Measurements from ENCODE around the gene EFNB3. TPM values are rescaled to one million over a fixed set of nuclear protein-coding genes. Genes with fewer than 3 reads are reported as not detected.

Gene EFNB3
- total RNA-seq, 1 experiment from 2014 or later, result 10.0 TPM

GRCh38 chr17:7688808-7689316, 16.1 kb upstream of the EFNB3 start:
- Histone ChIP-seq H3K36me3 (ENCODE audit: insufficient read depth, low read length, poor library complexity, severe bottlenecking) (peaks cover 3% of the 10 kb centered on the region), H3K9me3 (ENCODE audit: low read depth, low read length, poor library complexity, severe bottlenecking) (no peaks in the 10 kb centered on the region), H3K4me1 (ENCODE audit: insufficient read depth, low read length, poor library complexity, severe bottlenecking) (peaks cover 20% of the 10 kb centered on the region), H3K4me3 (ENCODE audit: low read depth, low read length, poor library complexity, severe bottlenecking) (peak overlapping the region; percentile 91), H3K27ac (ENCODE audit: low read depth, low read length, poor library complexity, severe bottlenecking) (peak overlapping the region; percentile 80), H3K27me3 (replicated peaks; ENCODE audit: insufficient read depth, low read depth, low read length, poor library complexity) (no peaks in the 10 kb centered on the region)
- POLR2A ChIA-PET (ENCODE audit: low non-redundant PET), result interaction anchor here (0.5 to 0.7 kb wide), 2 partner anchors 75 to 175 kb away, joined by 3 to 14 read pairs; no protein-coding TSS in a partner anchor
- intact Hi-C loops (cut with micrococcal nuclease; ENCODE audit: unreplicated experiment), result loop anchor here (5.0 to 10.0 kb wide), 4 partner anchors 62 to 644 kb away; partner anchors contain the start of genes FGF11, MPDU1, SAT2 and SLC16A11
- DNase-seq (ENCODE audit: low spot score), result no peak
- BruUV-seq (replicated peaks), result no TSS peak
- CTCF ChIA-PET, result interaction anchor here (0.6 to 2.1 kb wide), 3 partner anchors 17 to 128 kb away, joined by 3 to 8 read pairs (median 5); partner anchors contain the start of genes MPDU1 and SENP3
- TF ChIP-seq CTCF (conservative IDR thresholded peaks at IDR 0.05; ENCODE audit: low read depth, low read length), result no peak
- TF ChIP-seq EZH2 (IDR thresholded peaks at IDR 0.05; ENCODE audit: borderline replicate concordance, low read depth, low read length, poor library complexity, severe bottlenecking), result no peak

GRCh38 chr17:7695586-7695985, 9.4 kb upstream of the EFNB3 start:
- no peaks in the 10 kb centered on the region for H3K4me1 ChIP-seq (ENCODE audit: insufficient read depth, low read length, poor library complexity, severe bottlenecking)
- ChIA-PET POLR2A (ENCODE audit: low non-redundant PET) (no interaction called here), CTCF (no interaction called here)
- no peak for TF ChIP-seq CTCF (conservative IDR thresholded peaks at IDR 0.05; ENCODE audit: low read depth, low read length)
- TF ChIP-seq EZH2 (IDR thresholded peaks at IDR 0.05; ENCODE audit: borderline replicate concordance, low read depth, low read length, poor library complexity, severe bottlenecking), result no peak
- intact Hi-C loops (cut with micrococcal nuclease; ENCODE audit: unreplicated experiment), result no loop called here
- BruUV-seq (replicated peaks), result no TSS peak
- H3K27ac ChIP-seq (ENCODE audit: low read depth, low read length, poor library complexity, severe bottlenecking), result no peak overlapping the region
- no peaks in the 10 kb centered on the region for H3K9me3 ChIP-seq (ENCODE audit: low read depth, low read length, poor library complexity, severe bottlenecking)
- peaks cover 11% of the 10 kb centered on the region for H3K36me3 ChIP-seq (ENCODE audit: insufficient read depth, low read length, poor library complexity, severe bottlenecking)
- no peaks in the 10 kb centered on the region for H3K27me3 ChIP-seq (replicated peaks; ENCODE audit: insufficient read depth, low read depth, low read length, poor library complexity)
- no peak for DNase-seq (ENCODE audit: low spot score)
- no peak overlapping the region for H3K4me3 ChIP-seq (ENCODE audit: low read depth, low read length, poor library complexity, severe bottlenecking)

- TF ChIP-seq EZH2 (IDR thresholded peaks at IDR 0.05; ENCODE audit: borderline replicate concordance, low read depth, low read length, poor library complexity, severe bottlenecking), result no peak
- no peak for TF ChIP-seq CTCF (conservative IDR thresholded peaks at IDR 0.05; ENCODE audit: low read depth, low read length)
- Histone ChIP-seq H3K4me1 (ENCODE audit: insufficient read depth, low read length, poor library complexity, severe bottlenecking) (no peaks in the 10 kb centered on the region), H3K4me3 (ENCODE audit: low read depth, low read length, poor library complexity, severe bottlenecking) (no peak overlapping the region), H3K27ac (ENCODE audit: low read depth, low read length, poor library complexity, severe bottlenecking) (no peak overlapping the region), H3K27me3 (replicated peaks; ENCODE audit: insufficient read depth, low read depth, low read length, poor library complexity) (no peaks in the 10 kb centered on the region), H3K9me3 (ENCODE audit: low read depth, low read length, poor library complexity, severe bottlenecking) (no peaks in the 10 kb centered on the region), H3K36me3 (ENCODE audit: insufficient read depth, low read length, poor library complexity, severe bottlenecking) (peaks cover 17% of the 10 kb centered on the region)
- intact Hi-C loops (cut with micrococcal nuclease; ENCODE audit: unreplicated experiment), result no loop called here
- ChIA-PET CTCF (interaction anchor here (1.0 kb wide), 1 partner anchor 15 kb away, joined by 4 read pairs; no protein-coding TSS in a partner anchor), POLR2A (ENCODE audit: low non-redundant PET) (no interaction called here)
- no TSS peak for BruUV-seq (replicated peaks)
- no peak for DNase-seq (ENCODE audit: low spot score)
These were observed 7.0 kb upstream of the EFNB3 start for GRCh38 chr17:7697828-7698588.

Measured in A673 (cell line).